ENCODE results near the gene CDR2.
"Not testable (repeated sequence)": the region's sequence is repeated elsewhere in the genome, so short reads cannot be mapped to it uniquely, and the experiment has no call there.

CDR2 gene

GRCh38 chr16:22301423-22301822 lies 73.0 kb downstream of the CDR2 start:
- DNase-seq: not testable (repeated sequence)

DNA sequence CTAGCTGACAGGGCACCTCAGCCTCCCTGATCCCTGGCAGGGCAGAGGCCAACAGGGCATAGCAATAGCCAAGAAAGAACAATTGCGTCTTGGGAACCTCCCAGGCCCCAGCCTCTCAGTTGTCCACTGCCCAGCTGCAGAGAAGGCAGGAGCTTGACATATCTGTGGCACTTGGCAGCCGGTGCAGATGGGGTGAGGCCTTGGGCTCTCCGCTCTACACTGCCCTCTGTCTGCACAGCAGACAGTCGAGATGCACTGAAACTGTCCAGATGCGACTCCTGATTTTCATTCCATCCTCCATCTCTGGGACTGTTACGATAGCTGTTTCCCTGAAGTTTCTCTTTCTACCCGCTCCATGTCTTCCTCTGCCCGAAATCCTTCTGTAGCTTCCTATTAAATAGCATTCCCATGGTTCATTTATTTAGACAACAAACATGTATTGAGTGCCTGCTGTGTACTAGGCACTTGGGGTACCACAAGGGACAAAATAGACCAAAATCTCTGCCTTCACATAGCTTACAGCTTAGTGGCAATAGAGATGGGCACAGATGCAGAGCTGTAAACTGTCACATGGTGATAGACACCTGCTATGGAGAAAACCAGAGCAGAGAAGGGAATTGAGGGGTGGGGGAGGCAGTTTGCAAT lies 73.9 kb downstream of the CDR2 start:
- no peak for DNase-seq

DNA sequence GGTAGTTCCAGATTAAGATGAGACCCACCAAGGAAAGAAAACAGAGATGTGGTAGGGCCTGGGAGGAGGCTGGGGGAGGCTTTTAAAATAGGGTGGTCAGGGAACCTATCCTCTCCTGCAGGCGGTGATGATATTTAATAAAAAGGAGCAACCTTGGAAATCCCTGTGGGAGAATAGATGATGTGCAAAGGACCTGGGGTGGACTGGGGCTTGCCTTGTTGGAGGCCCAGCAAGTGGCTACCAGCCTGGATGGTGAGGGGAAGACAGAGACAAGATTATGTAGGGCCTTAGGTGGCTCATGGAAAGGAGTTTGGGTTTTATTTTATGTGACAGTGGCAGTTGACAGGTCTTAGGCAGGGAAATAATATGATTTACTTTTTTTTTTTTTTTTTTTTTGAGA lies 75.4 kb downstream of the CDR2 start:
- DNase-seq: no peak

- peak; percentile 5 for DNase-seq
Measured at GRCh38 chr16:22297871-22298733, 76.3 kb downstream of the CDR2 start.

DNA sequence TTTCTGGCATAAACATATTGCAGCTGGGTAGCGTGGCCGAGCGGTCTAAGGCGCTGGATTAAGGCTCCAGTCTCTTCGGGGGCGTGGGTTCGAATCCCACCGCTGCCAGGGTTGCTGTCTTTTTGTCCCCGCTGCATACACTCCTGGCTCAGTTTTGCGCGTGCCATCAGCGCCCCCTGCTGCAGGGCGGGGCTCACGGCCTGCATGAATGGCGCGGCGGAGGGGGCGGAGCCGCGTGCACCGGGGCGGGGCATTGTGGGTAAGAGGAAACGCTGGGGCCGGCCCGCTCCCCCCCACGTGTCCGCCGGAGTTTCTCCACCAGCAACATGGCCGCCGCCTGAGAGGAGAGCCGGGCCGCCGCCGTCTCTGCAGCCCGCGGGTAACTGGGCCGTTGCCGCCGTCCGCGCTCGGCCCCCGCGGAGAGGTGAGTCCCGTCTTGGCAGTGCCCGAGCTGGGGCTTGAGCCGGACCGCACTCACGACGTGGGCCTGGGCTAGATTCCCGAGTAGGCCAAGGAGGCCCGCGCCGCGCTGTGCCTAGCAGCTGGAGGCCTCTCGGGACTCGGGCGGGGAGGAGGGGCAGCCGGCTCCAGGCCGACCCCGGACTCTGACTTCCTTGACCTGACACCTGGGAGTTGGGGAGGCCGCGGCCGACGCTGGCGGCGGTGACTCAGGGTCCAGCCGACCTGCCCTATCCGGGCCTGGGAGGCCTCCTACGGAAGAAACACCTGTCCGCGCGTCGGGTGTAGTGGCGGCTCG lies 77.1 kb downstream of the CDR2 start, which contains the start of gene POLR3E:
Gene POLR3E (plus strand): TSS at position 296 of the 757 bp plus-strand sequence. CDS start 5,560 bp downstream, outside the sequence.
- peak; percentile 27 for DNase-seq

DNA sequence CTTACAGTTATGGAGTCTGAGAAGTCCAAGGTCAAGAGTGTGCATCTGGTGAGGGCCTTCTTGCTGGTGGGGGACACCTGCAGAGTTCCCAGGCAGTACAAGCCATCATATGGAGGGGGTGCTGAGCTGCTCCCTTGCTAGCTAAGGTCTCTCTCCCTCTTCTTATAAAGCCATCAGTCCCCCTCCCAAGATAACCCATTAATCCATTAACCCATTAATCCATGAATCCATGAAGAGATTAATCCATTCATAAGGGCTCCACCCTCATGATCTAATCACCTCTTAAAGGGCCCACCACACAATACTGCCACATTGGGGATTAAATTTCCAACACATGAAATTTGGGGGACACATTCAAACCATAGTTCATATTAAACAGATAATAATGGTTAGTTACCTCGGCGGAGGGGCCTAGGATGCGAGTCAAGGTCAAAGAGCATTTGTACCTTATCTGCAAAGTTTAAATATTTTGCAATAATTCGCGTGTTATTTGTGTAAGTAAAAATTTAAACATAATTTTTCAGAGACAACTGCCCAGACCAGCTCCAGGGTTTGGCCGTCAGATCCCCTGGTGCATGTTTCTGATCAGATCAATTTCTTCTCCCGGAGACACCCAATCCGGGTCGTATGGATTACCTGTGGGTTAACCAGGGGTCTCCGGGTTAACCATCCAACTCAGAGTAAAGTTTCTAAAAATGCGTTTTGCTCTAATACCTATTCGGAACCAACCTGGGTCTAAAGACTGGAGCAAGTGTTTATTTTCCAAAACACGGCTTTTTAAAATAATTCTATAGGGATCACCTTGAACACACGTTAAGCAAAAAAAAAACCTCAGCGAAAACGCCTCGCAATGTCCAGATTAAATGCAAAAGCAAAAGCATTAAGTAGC lies 78.0 kb downstream of the CDR2 start:
- DNase-seq: no peak

Data from NCI-H187 treated with DMSO at 0.1 percent for 48 hours (cell line).